Natural killer cell (primary cell): Measurements from ENCODE around the gene OGFOD1. TPM values are rescaled to one million over a fixed set of nuclear protein-coding genes. Genes with fewer than 3 reads are reported as not detected.

Experiments used
- ATAC-seq, 3 donors: fragments of 150-1000 bp in 2 of 3; fragments of 200-7000 bp in 1 of 3; cut with Tn5 transposase; 1 replicate in 1 of 3; 2 replicates in 2 of 3; pipeline ENCODE4 v1.10.0; 2021; ENCODE audit warnings: mild to moderate bottlenecking in 2 of 3, moderate library complexity in 2 of 3
- DNase-seq, 2 donors: peaks; one replicate each; pipeline versions ENCODE4 v3.0.0 to v3.0.0-alpha.2; 2013 to 2021; ENCODE audit warnings: mixed read lengths in 1 of 2
- H3K27ac ChIP-seq: one replicate; pipeline ENCODE4 v1.5.1; 2013; ENCODE audit warnings: mild to moderate bottlenecking, low read length
- H3K27me3 ChIP-seq: one replicate; pipeline ENCODE4 v1.6.1; 2013; ENCODE audit warnings: low read length; ENCODE audit not compliant: control insufficient read depth, insufficient read depth
- H3K36me3 ChIP-seq: one replicate; pipeline ENCODE4 v1.6.1; 2013; ENCODE audit warnings: low read length; ENCODE audit not compliant: control insufficient read depth, insufficient read depth
- H3K4me1 ChIP-seq: one replicate; pipeline ENCODE4 v1.6.1; 2013; ENCODE audit warnings: low read length; ENCODE audit not compliant: control insufficient read depth, insufficient read depth
- H3K4me3 ChIP-seq: one replicate; pipeline ENCODE4 v1.5.1; 2013; ENCODE audit warnings: low read length
- H3K9me3 ChIP-seq: one replicate; pipeline ENCODE4 v1.6.1; 2013; ENCODE audit warnings: low read length; ENCODE audit not compliant: control insufficient read depth, insufficient read depth
- H3K27ac Mint-ChIP-seq, 2 donors: one replicate each; pipeline ENCODE4 v1.8.0; 2022; ENCODE audit warnings: mild to moderate bottlenecking in 2 of 2, mixed read lengths in 2 of 2, moderate library complexity in 1 of 2
- H3K27me3 Mint-ChIP-seq, 2 donors: one replicate each; pipeline ENCODE4 v1.8.0; 2022; ENCODE audit warnings: low read depth in 2 of 2, mixed read lengths in 2 of 2
- H3K36me3 Mint-ChIP-seq: one replicate; pipeline ENCODE4 v1.8.0; 2022; ENCODE audit warnings: mixed read lengths
- H3K4me1 Mint-ChIP-seq, 2 donors: one replicate each; pipeline ENCODE4 v1.8.0; 2022; ENCODE audit warnings: mixed read lengths in 2 of 2
- H3K4me3 Mint-ChIP-seq: one replicate; pipeline ENCODE4 v1.8.0; 2022; ENCODE audit warnings: mild to moderate bottlenecking, moderate library complexity, mixed read lengths
- H3K9me3 Mint-ChIP-seq, 2 donors: one replicate each; pipeline ENCODE4 v1.8.0; 2022; ENCODE audit warnings: mixed read lengths in 2 of 2
- CTCF ChIP-seq: fragments of 200-600 bp; IDR thresholded peaks from one replicate; pipeline ENCODE4 v1.8.0; 2022; ENCODE audit warnings: antibody characterized with exemption
- WGBS: methylation state at CpG from one replicate; pipeline ENCODE4 v1.1.7; 2013; ENCODE audit warnings: missing lambda C conversion rate; ENCODE audit not compliant: insufficient coverage; 5-methylcytosine and 5-hydroxymethylcytosine counted together
- intact Hi-C: fragments of 100-400 bp; cut with micrococcal nuclease; formaldehyde crosslinking; loops from one replicate; pipeline ENCODE4 v1.14.2; 2022
- total RNA-seq, 4 donors: library from RNA; stranded (reverse); fragments of 120-200 nt in 1 of 4; gene quantifications; one replicate each; pipeline versions ENCODE4 v1.2.3 to v1.2.4, GENCODE V29; 2013 to 2022

Gene OGFOD1
- total RNA-seq, 3 donors from 2014 or later (not counting 1 experiment from before 2014, with no cell fraction given): 12.7 to 20.6 (median 13.1) TPM

GRCh38 chr16:56414366-56414765 is 37.0 kb upstream of the OGFOD1 start:
- intact Hi-C loops: no loop called here
- H3K36me3 ChIP-seq: peaks cover 10% of the 10 kb centered on the region
- Mint-ChIP-seq H3K36me3 (peaks cover 1% of the 10 kb centered on the region), H3K9me3 (no peaks in the 10 kb centered on the region), H3K4me3 (no peak overlapping the region), H3K27ac (no peak overlapping the region), H3K27me3 (no peaks in the 10 kb centered on the region), H3K4me1 (peaks cover 6 to 10% of the 10 kb centered on the region in 2 donors)
- DNase-seq (no peak), ATAC-seq (no peak)
- no peaks in the 10 kb centered on the region for H3K27me3 ChIP-seq
- 100% methylated on average over 3 of the region's 5 CpGs for WGBS
- H3K9me3 ChIP-seq: no peaks in the 10 kb centered on the region
- H3K4me3 ChIP-seq: no peak overlapping the region
- H3K4me1 ChIP-seq: no peaks in the 10 kb centered on the region
- H3K27ac ChIP-seq: no peak overlapping the region
- no peak for TF ChIP-seq CTCF

- no peak for DNase-seq
- 24% methylated on average over 3 of the region's 4 CpGs for WGBS
- Mint-ChIP-seq H3K4me3 (no peak overlapping the region), H3K36me3 (no peaks in the 10 kb centered on the region), H3K4me1 (peaks cover 14 to 18% of the 10 kb centered on the region in 2 donors), H3K9me3 (no peaks in the 10 kb centered on the region), H3K27ac (peak overlapping the region in 1 of 2 donors; percentile 56), H3K27me3 (no peaks in the 10 kb centered on the region)
- Histone ChIP-seq H3K4me1 (peaks cover 2% of the 10 kb centered on the region), H3K36me3 (peaks cover 7% of the 10 kb centered on the region), H3K27me3 (no peaks in the 10 kb centered on the region), H3K27ac (no peak overlapping the region), H3K9me3 (no peaks in the 10 kb centered on the region), H3K4me3 (no peak overlapping the region)
- intact Hi-C loops: no loop called here
- TF ChIP-seq CTCF: no peak
- ATAC-seq: no peak
These were observed 35.5 kb upstream of the OGFOD1 start for GRCh38 chr16:56415875-56416274.

GRCh38 chr16:56417138-56417537 is 34.2 kb upstream of the OGFOD1 start:
- H3K4me3 Mint-ChIP-seq: no peak overlapping the region
- intact Hi-C loops: no loop called here
- ATAC-seq: no peak
- H3K36me3 Mint-ChIP-seq: no peaks in the 10 kb centered on the region
- H3K4me1 Mint-ChIP-seq: peaks cover 14 to 27% of the 10 kb centered on the region in 2 donors
- WGBS: 100% methylated on average over 1 of the region's 4 CpGs
- H3K27me3 Mint-ChIP-seq: no peaks in the 10 kb centered on the region
- no peak overlapping the region for H3K27ac ChIP-seq
- DNase-seq: no peak
- H3K9me3 Mint-ChIP-seq: no peaks in the 10 kb centered on the region
- H3K4me3 ChIP-seq: no peak overlapping the region
- no peaks in the 10 kb centered on the region for H3K27me3 ChIP-seq
- H3K4me1 ChIP-seq: peaks cover 2% of the 10 kb centered on the region
- no peaks in the 10 kb centered on the region for H3K36me3 ChIP-seq
- TF ChIP-seq CTCF: no peak
- no peaks in the 10 kb centered on the region for H3K9me3 ChIP-seq
- no peak overlapping the region for H3K27ac Mint-ChIP-seq
